GM12878 (cell line): ENCODE results near the gene TAPT1.

Experiments
- CHD2 ChIP-seq: IDR thresholded peaks from 2 replicates; pipeline ENCODE4 v1.6.1; 2011; ENCODE audit warnings: low read depth, low read length, improper control_type of control experiment, borderline replicate concordance
- ELK1 ChIP-seq: IDR thresholded peaks from 2 replicates; pipeline ENCODE4 v1.6.1; 2012; ENCODE audit warnings: low read depth, low read length, improper control_type of control experiment
- PBX3 ChIP-seq: IDR thresholded peaks from 2 replicates; pipeline ENCODE4 v1.6.1; 2011; ENCODE audit warnings: mild to moderate bottlenecking, low read depth, low read length, moderate library complexity; ENCODE audit not compliant: insufficient replicate concordance
- SP1 ChIP-seq: IDR thresholded peaks from one replicate; pipeline ENCODE4 v1.6.1; 2011; ENCODE audit warnings: low read depth, low read length
- TF ChIP-seq, protein P1 (sequence below), 3 experiments: IDR thresholded peaks in 2 of 3; conservative IDR thresholded peaks in 1 of 3; 2 replicates each; pipeline ENCODE4 v1.5.1; 2011; ENCODE audit warnings: low read depth in 3 of 3, low read length in 3 of 3, mild to moderate bottlenecking in 3 of 3, control low read depth in 2 of 3, moderate library complexity in 2 of 3, inconsistent platforms in 1 of 3, mixed read lengths in 1 of 3; ENCODE audit not compliant: control insufficient read depth in 2 of 3, insufficient read depth in 1 of 3; ENCODE audit errors: extremely low read depth in 1 of 3

- TF ChIP-seq ELK1 = no peak
- peak; percentile 91 for TF ChIP-seq PBX3
- no peak for TF ChIP-seq SP1
- TF ChIP-seq, protein P1, sequence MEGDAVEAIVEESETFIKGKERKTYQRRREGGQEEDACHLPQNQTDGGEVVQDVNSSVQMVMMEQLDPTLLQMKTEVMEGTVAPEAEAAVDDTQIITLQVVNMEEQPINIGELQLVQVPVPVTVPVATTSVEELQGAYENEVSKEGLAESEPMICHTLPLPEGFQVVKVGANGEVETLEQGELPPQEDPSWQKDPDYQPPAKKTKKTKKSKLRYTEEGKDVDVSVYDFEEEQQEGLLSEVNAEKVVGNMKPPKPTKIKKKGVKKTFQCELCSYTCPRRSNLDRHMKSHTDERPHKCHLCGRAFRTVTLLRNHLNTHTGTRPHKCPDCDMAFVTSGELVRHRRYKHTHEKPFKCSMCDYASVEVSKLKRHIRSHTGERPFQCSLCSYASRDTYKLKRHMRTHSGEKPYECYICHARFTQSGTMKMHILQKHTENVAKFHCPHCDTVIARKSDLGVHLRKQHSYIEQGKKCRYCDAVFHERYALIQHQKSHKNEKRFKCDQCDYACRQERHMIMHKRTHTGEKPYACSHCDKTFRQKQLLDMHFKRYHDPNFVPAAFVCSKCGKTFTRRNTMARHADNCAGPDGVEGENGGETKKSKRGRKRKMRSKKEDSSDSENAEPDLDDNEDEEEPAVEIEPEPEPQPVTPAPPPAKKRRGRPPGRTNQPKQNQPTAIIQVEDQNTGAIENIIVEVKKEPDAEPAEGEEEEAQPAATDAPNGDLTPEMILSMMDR (IDR thresholded peaks at IDR 0.05 in 2 of 3, conservative IDR thresholded peaks at IDR 0.05 in 1 of 3; ENCODE audit: control insufficient read depth in 2 of 3, extremely low read depth in 1 of 3, insufficient read depth in 1 of 3, low read depth in 3 of 3, low read length in 3 of 3) = no peak
- no peak for TF ChIP-seq CHD2
These were observed 105.6 kb downstream of the TAPT1 start for GRCh38 chr4:16120720-16121119.
